Renal cortical epithelial cell (primary cell): ENCODE measurements around the gene RBL2. TPM values are rescaled to one million over a fixed set of nuclear protein-coding genes. Genes with fewer than 3 reads are reported as not detected.
"Not testable (repeated sequence)": the region's sequence is repeated elsewhere in the genome, so short reads cannot be mapped to it uniquely, and the experiment has no call there.

ENCODE experiments used
- DNase-seq: peaks from one replicate; pipeline ENCODE4 v3.0.0-alpha.2; 2011; ENCODE audit warnings: low read depth
- total RNA-seq: library from RNA; depleted of rRNA; stranded (reverse); fragments of >200 nt; gene quantifications from 2 replicates; pipeline ENCODE4 v1.2.3, GENCODE V29; 2014

The RBL2 gene
- total RNA-seq = 32.6 and 59.6 TPM in 2 replicates

DNA sequence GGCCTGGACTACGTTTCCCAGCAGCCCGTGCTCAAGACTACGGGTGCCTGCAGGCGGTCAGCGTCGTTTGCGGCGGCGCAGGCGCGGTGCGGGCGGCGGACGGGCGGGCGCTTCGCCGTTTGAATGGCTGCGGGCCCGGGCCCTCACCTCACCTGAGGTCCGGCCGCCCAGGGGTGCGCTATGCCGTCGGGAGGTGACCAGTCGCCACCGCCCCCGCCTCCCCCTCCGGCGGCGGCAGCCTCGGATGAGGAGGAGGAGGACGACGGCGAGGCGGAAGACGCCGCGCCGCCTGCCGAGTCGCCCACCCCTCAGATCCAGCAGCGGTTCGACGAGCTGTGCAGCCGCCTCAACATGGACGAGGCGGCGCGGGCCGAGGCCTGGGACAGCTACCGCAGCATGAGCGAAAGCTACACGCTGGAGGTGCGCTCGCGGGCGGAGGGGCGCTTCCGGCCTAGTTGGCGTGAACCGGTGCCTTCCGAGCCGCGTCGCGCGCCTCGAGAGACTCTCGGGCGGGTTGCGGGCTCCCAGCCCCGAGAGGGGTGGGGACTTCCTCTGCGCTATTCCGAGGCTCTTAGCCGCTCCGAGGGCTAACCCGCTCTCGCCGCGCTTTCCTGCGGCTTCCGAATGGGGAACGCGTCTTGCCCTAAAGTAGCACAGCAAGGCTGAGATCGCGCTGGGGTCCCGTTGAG is at the start of gene RBL2:
Gene RBL2 (plus strand): TSS at position 95 of the 689 bp plus-strand sequence. CDS start 86 bp downstream, at position 181.
- DNase-seq = peak; percentile 51

GRCh38 chr16:53384610-53385009 is 49.7 kb upstream of the RBL2 start:
- not testable (repeated sequence) for DNase-seq

- no peak for DNase-seq
Observed at GRCh38 chr16:53404959-53405358, 29.3 kb upstream of the RBL2 start.

- DNase-seq = no peak
Observed at GRCh38 chr16:53412549-53412948, 21.7 kb upstream of the RBL2 start.

- DNase-seq = no peak
Observed at GRCh38 chr16:53413864-53414263, 20.4 kb upstream of the RBL2 start.

- DNase-seq = no peak
Observed at GRCh38 chr16:53414381-53414780, 19.9 kb upstream of the RBL2 start.

DNA sequence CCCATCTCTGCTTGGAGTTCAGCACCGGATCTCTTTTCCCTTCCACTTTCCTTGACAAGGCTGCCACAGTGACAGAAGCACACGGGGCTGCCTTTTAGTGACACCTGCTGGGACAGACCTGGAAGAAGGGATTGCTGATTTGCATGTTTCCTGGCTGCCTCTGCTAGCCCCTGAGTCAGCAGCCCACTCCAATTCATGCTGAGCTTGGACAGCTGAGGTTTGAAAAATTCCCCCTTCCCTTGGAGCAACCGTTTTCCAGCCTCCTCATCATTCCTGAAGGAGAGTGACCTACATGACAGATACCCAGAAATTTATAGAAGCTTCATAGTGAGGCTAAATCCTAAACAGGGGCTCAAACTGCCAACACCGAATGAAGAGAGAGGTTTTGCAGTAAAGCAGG is 18.8 kb upstream of the RBL2 start:
- DNase-seq = peak; percentile 21

DNA sequence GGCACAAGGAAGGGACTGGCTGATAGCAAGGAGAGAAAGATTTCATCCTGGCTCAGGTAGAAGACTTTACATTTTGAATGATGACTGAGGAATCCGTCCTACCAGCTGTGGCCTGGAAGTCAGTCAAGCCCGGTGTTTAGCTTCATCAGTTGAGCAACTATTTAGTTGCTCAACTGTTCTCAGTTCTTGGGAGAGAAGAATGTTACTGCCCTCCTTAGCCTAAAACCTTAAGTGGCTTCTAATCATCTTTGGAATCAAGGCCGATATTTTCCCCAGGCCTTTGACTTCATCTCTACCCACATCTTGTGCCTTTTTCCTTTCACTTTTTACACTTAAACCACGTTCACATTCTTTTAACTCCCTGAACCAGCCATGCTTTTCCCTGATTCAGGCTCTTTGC is 17.3 kb upstream of the RBL2 start:
- DNase-seq = peak; percentile 53

- no peak for DNase-seq
Observed at GRCh38 chr16:53417976-53418375, 16.3 kb upstream of the RBL2 start.

- DNase-seq = not testable (repeated sequence)
Observed at GRCh38 chr16:53419383-53419709, 14.9 kb upstream of the RBL2 start.

DNA sequence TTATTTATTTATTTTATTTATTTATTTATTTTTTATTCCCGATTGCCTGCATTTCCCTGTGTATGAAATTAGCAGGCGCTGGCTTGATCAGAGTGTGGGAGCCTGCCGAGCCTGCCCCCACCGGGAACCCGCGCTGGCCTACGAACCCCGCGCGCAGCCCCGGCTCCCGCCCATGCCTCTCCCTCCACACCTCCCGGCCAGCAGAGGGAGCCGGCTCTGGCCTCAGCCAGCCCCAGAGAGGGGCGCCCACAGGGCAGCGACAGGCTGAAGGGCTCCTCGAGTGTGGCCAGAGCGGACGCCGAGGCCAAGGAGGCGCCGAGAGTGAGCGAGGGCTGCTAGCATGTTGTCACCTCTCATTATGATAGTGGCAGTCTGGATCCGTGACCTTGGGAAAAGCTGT is 13.0 kb upstream of the RBL2 start:
- DNase-seq = no peak

DNA sequence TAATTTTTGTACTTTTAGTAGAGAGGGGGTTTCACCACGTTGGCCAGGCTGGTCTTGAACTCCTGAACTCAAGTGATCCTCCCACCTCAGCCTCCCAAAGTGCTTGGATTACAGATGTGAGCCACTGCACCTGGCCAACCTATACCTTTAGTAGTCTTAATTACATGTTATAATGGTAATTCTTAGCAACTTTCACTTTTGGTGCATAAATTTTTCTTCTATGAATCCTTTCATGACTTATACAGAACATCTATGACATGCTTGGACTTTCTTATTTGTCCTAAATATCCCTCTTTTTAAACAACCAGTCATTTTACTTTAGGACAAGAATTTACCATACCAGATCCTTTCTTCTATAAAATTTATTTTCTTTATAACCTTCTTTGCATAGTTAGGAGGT is 10.3 kb upstream of the RBL2 start:
- DNase-seq = not testable (repeated sequence)

DNA sequence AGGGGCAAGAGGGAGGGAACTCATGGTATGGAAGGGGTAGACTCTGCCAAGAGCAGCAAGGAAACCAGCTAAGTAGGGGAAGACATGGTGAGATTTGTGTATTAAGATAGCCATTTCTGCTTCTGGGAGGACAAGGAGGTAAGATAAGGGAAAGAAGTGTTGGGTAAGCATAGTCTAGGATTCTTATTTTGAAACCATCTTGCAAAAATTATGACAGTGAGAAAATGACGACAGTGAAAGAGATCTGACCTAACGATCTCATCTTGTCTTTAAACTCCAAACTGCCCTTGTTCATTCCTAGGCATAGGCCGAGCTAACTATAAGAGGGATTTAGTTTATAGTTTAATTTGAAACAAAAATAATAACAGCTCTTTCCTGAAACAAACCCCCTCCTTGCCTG is 5.6 kb upstream of the RBL2 start:
- no peak for DNase-seq

DNA sequence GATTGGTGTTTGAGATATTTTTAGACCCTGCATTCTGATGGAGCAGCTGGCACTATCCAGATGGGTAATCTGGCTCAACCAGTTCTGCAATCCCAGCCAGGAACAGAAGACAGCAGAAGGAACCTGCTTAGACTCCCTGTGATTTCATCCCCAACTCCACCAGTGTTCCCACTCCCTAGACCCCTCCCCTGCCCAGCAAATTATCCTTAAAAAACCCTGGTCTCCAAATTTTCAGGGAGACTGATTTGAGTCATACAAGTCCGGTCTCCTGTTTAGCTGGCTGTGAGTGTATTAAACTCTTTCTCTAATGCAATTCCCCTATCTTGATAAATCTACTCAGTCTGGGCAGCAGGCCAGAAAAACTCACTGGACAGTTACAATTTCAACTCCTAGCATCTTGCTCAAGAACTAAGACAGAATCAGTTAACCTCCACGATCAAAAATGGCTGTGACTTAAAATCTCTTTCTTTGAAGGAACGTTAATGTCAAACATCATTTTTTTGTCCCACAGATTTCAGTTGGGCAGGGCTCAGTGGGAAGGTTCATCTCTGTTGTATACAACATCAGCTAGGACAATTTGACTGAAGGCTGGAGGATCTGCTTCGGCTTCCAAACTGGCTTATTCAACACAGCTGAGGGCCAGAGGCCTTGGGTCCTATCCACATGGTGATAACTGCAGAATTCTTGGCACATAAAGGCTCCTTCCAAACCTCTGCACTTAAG is 4.9 kb upstream of the RBL2 start:
- peak; percentile 61 for DNase-seq

DNA sequence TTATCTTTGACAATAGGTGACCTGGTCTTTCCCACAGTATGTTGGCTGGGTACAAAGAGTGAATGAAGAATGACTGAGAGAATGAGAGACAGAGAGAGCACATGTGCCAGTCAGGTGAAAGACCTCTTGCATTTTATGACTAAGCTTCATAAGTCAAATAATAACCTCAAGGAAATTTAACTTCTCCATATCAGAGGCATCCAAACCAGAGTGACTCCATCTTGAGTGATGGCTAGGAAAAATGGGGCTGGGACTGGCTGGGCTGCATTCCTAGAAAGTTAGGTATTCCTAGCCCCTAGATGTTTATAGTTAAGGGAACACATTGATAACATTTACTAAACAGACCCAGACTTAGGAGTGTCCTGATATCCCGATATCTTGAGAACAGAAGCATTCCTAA is 3.9 kb upstream of the RBL2 start:
- DNase-seq = no peak

- no peak for DNase-seq
Observed at GRCh38 chr16:53433509-53433908, 762 bp upstream of the RBL2 start.

GRCh38 chr16:53433930-53434376 is 318 bp upstream of the RBL2 start:
- DNase-seq = no peak

DNA sequence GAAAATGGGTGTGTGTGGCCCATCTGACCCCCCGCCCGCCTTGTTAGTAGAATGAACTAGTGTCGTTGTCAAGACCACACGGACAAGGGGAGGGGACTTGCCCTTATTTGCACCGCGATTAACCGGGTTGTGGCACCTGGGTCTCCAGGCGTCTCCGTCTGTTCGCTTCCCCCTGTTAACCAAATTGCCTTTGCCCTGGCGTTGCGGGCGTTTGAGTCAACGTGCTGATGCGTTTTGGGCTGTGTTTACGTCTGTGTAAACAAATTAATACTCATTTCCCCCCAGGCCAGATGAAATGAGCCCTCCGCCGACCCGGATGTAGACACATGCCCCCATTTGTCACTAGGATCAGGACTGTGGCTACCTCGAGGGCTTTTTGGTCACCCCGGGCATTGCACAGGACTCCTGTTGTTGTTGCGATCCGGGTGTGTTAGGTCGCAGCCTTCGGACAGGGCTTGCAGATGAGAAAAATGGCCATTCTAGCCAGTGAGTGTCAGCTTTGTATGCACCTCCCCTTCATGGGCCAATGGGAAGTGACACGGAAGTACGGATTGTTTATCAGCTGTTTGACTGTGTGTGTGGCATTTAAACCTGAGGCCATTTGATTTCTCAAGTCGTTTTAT is 906 bp downstream of the RBL2 start:
- peak; percentile 97 for DNase-seq

DNA sequence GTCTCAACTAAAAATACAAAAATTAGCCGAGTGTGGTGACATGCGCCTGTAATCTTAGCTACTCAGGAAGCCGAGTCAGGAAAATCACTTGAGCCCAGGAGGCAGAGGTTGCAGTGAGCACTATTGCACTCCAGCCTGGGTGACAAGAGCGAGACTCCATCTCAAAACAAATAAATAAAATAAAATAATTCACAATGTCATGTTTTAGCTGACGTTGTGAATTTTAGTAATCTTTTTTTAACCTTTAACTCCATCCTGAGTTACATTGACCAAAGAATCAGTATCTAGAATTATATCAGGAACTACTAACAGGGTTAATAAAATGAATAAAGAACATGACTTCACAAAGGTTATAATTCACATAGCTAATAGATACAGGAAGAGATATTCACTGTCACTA is 5.9 kb downstream of the RBL2 start:
- DNase-seq = no peak

DNA sequence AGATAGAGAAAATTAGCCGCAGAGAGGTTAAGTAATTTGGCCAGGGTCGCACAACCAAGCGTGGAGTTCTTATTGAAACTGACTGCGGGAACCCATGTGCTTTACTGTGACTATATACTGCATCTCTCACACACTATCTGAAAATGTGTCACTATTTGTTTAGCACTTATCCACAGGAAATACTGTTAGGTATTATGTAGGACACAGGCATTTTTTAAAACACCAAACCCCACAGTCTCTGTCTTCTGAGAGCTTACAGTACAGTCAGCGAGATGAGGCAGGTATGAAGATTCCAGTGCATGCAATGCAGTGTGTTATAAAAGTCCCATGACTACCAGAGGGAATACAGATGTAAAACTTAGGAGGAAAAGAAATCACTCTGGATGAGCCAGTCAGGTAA is 11.3 kb downstream of the RBL2 start:
- no peak for DNase-seq

DNA sequence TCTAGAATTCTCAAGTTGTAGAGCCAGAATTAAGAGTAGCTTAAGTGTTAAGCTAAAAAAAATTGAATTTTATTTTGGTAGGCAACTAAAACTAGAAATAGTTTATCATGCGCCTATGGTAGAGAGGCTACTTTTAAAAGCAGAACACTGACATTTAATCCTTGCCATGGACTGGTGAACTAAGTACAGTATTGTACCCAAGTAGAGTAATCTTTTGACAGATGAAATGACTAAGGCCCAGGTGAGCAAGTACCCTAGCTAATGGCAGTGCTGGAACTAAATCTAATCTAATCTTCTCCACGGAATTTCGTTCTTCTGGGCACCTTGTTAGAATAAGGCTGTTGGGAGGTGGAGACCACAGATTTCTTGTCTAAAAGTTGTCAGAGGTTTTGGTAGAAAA is 11.8 kb downstream of the RBL2 start:
- no peak for DNase-seq

- no peak for DNase-seq
Observed at GRCh38 chr16:53449816-53450517, 15.7 kb downstream of the RBL2 start.

- no peak for DNase-seq
Observed at GRCh38 chr16:53453928-53454327, 19.7 kb downstream of the RBL2 start.
